ENCODE measurements around the gene CAMTA1. TPM values are rescaled to one million over a fixed set of nuclear protein-coding genes. Genes with fewer than 3 reads are reported as not detected.

The CAMTA1 gene
- total and polyA plus RNA-seq, 4 donors = 18.0 to 93.5 (median 35.8) TPM

GRCh38 chr1:7339014-7339413 lies 553.8 kb downstream of the CAMTA1 start (continued):
- TF ChIP-seq REST (IDR thresholded peaks at IDR 0.05) (no peak), EGR1 (IDR thresholded peaks at IDR 0.05; ENCODE audit: low read depth in 2 of 2) (no peak)

- 45% methylated on average over 2 of the region's 2 CpGs for WGBS
Measured at GRCh38 chr1:7339953-7340352, 554.7 kb downstream of the CAMTA1 start.

More at GRCh38 chr1:7339953-7340352, 554.7 kb downstream of the CAMTA1 start:
- H3K4me3 ChIP-seq (ENCODE audit: low read depth in 1 of 3, low read length in 3 of 3) = no peak overlapping the region
- H3K36me3 ChIP-seq (ENCODE audit: control insufficient read depth in 4 of 4, insufficient read depth in 3 of 4, low read depth in 1 of 4, low read length in 3 of 4) = no peaks in the 10 kb centered on the region
- DNase-seq (ENCODE audit: low spot score) = no peak
- no peak for TF ChIP-seq ATF3 (IDR thresholded peaks at IDR 0.05)
- no peak for TF ChIP-seq TAF1 (conservative IDR thresholded peaks at IDR 0.05)
- TF ChIP-seq RAD21 (IDR thresholded peaks at IDR 0.05) = no peak
- no peak for TF ChIP-seq REST (IDR thresholded peaks at IDR 0.05)
- TF ChIP-seq NR2F2 (IDR thresholded peaks at IDR 0.05) = no peak
- TF ChIP-seq SP1 (IDR thresholded peaks at IDR 0.05) = no peak
- no peak for TF ChIP-seq ZBTB33 (IDR thresholded peaks at IDR 0.05)
- no peaks in the 10 kb centered on the region for H3K27me3 ChIP-seq (ENCODE audit: control insufficient read depth in 4 of 4, insufficient read depth in 4 of 4, low read length in 3 of 4)
- H3K9me3 ChIP-seq (ENCODE audit: control insufficient read depth in 4 of 4, low read length in 3 of 4) = no peaks in the 10 kb centered on the region
- H3K27ac ChIP-seq (ENCODE audit: low read depth in 1 of 2, low read length in 2 of 2) = no peak overlapping the region
- no peak overlapping the region for H3K9ac ChIP-seq (ENCODE audit: low read depth in 1 of 2, low read length in 2 of 2)
- no peaks in the 10 kb centered on the region for H3K4me1 ChIP-seq (ENCODE audit: control insufficient read depth in 4 of 4, insufficient read depth in 4 of 4, low read length in 3 of 4)

Data from liver (tissue), 9 donors.